GM21526 (cell line): ENCODE data around the gene ABCB6.
"Not testable (repeated sequence)": the region's sequence is repeated elsewhere in the genome, so short reads cannot be mapped to it uniquely, and the experiment has no call there.

Source experiments
- ATAC-seq: cut with Tn5 transposase; IDR thresholded peaks from one replicate; pipeline ENCODE4 v1.9.1; 2021; ENCODE audit warnings: moderate library complexity; ENCODE audit not compliant: unreplicated experiment, low FRiP score

Gene ABCB6

GRCh38 chr2:219215871-219216534 is 2.8 kb downstream of the ABCB6 start:
- ATAC-seq: no peak

GRCh38 chr2:219214786-219215185 is 4.0 kb downstream of the ABCB6 start:
- no peak for ATAC-seq

- ATAC-seq: no peak
These were observed 4.6 kb downstream of the ABCB6 start for GRCh38 chr2:219214141-219214540.

GRCh38 chr2:219213486-219214071 is 5.2 kb downstream of the ABCB6 start:
- ATAC-seq: no peak

GRCh38 chr2:219213026-219213415 is 5.7 kb downstream of the ABCB6 start:
- ATAC-seq: no peak

GRCh38 chr2:219210886-219211362 is 7.8 kb downstream of the ABCB6 start:
- no peak for ATAC-seq

- ATAC-seq: no peak
These were observed 8.4 kb downstream of the ABCB6 start for GRCh38 chr2:219210196-219210885.

- no peak for ATAC-seq
These were observed 9.2 kb downstream of the ABCB6 start for GRCh38 chr2:219209236-219210195.

- ATAC-seq: no peak
These were observed 10.6 kb downstream of the ABCB6 start for GRCh38 chr2:219207884-219208740.

GRCh38 chr2:219207134-219207883 is 11.4 kb downstream of the ABCB6 start:
- ATAC-seq: peak; percentile 1

- ATAC-seq: peak; percentile 95
These were observed 12.2 kb downstream of the ABCB6 start, which contains the start of gene ZFAND2B for GRCh38 chr2:219206328-219207133. TSS of gene ZFAND2B (plus strand) at chr2:219206782. CDS start at chr2:219206988, 206 bp downstream.

GRCh38 chr2:219205981-219206327 is 12.8 kb downstream of the ABCB6 start:
- no peak for ATAC-seq

- ATAC-seq: no peak
These were observed 13.6 kb downstream of the ABCB6 start for GRCh38 chr2:219205165-219205538.

- ATAC-seq: no peak
These were observed 14.2 kb downstream of the ABCB6 start for GRCh38 chr2:219204425-219205164.

GRCh38 chr2:219201331-219201730 is 17.4 kb downstream of the ABCB6 start:
- ATAC-seq: not testable (repeated sequence)

- not testable (repeated sequence) for ATAC-seq
These were observed 18.0 kb downstream of the ABCB6 start for GRCh38 chr2:219200502-219201326.
